ENCODE data around the gene CCDC188. TPM values are rescaled to one million over a fixed set of nuclear protein-coding genes. Genes with fewer than 3 reads are reported as not detected.

The CCDC188 gene
- total and polyA plus RNA-seq, 10 of the 15 experiments (the other 5 are each of a cell fraction or from before 2014, with no cell fraction given) = not detected

DNA sequence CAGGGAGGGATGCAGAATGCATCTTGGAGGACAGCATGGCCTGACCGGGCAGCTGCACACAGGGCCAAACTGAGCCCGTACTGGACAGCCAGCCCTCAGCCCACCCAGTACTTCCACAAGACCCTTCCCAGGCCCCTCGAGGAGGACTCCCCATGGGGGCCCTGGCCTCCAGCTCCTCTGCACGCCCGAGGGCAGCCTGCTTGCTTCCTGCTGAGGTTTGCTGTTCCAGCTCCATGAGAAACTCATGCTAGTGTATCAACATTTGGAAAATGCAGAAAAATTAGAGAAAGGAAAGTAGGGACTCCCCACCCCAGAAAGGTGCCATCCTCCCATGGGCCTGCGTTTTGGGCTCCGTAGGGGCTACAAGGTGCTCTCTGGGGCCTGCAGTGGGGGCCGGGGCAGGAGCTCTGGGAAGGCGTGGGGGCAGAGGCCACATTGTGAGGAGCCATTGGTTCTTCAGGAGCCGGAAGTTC, 21.3 kb upstream of the CCDC188 start:
- 38% methylated on average over 10 of the region's 10 CpGs for WGBS (ENCODE audit: insufficient coverage, insufficient replicate concordance, low lambda C conversion rate, missing lambda C conversion rate)
- Histone ChIP-seq H3K79me2 (ENCODE audit: control insufficient read depth, insufficient read depth, low read length) (no peaks in the 10 kb centered on the region), H3K4me3 (no peak overlapping the region), H3K4me1 (ENCODE audit: control insufficient read depth, insufficient read depth, low read length) (no peaks in the 10 kb centered on the region), H3K27me3 (replicated peaks in 1 of 2; ENCODE audit: control insufficient read depth in 2 of 2, insufficient read depth in 2 of 2, low read length in 1 of 2) (no peaks in the 10 kb centered on the region), H3K4me2 (ENCODE audit: control insufficient read depth, insufficient read depth) (no peak overlapping the region), H3K27ac (ENCODE audit: control insufficient read depth, insufficient read depth) (no peak overlapping the region), H3K9ac (ENCODE audit: control insufficient read depth, insufficient read depth, low read length) (no peak overlapping the region), H2AFZ (ENCODE audit: control insufficient read depth, low read depth, low read length) (no peak overlapping the region), H4K20me1 (ENCODE audit: control insufficient read depth, insufficient read depth) (no peaks in the 10 kb centered on the region), H3K36me3 (ENCODE audit: control insufficient read depth in 2 of 2, insufficient read depth in 2 of 2, low read length in 1 of 2) (no peaks in the 10 kb centered on the region), H3K9me3 (replicated peaks; ENCODE audit: control insufficient read depth, insufficient read depth, low read length) (no peaks in the 10 kb centered on the region)
- ChIA-PET CTCF (interaction anchor here (1.8 kb wide), 1 partner anchor 67 kb away, joined by 4 read pairs; no protein-coding TSS in a partner anchor), RAD21 (ENCODE audit: unreplicated experiment) (no interaction called here), SMC1A (ENCODE audit: uncharacterized antibody, unreplicated experiment) (no interaction called here), POLR2A (no interaction called here)
- no peak for FAIRE-seq
- in situ Hi-C loops (cut with MboI) = no loop called here
- no TSS peak for BruUV-seq (replicated peaks)
- intact Hi-C loops (cut with micrococcal nuclease; ENCODE audit: unreplicated experiment) = no loop called here
- no peak for ATAC-seq
- no peak for TF ChIP-seq NR2C2 (IDR thresholded peaks at IDR 0.05; ENCODE audit: borderline replicate concordance, control insufficient read depth, insufficient read length, low read depth)
- TF ChIP-seq SUPT20H (IDR thresholded peaks at IDR 0.05; ENCODE audit: borderline replicate concordance, control insufficient read depth, low read depth, low read length) = no peak
- TF ChIP-seq JUND (IDR thresholded peaks at IDR 0.05; ENCODE audit: low read depth, low read length) = no peak
- TF ChIP-seq WRNIP1 (IDR thresholded peaks at IDR 0.05; ENCODE audit: borderline replicate concordance, low read depth, low read length) = no peak
- TF ChIP-seq FOS (IDR thresholded peaks at IDR 0.05; ENCODE audit: borderline replicate concordance, extremely low read depth, insufficient read length) = no peak
- TF ChIP-seq, protein P1, sequence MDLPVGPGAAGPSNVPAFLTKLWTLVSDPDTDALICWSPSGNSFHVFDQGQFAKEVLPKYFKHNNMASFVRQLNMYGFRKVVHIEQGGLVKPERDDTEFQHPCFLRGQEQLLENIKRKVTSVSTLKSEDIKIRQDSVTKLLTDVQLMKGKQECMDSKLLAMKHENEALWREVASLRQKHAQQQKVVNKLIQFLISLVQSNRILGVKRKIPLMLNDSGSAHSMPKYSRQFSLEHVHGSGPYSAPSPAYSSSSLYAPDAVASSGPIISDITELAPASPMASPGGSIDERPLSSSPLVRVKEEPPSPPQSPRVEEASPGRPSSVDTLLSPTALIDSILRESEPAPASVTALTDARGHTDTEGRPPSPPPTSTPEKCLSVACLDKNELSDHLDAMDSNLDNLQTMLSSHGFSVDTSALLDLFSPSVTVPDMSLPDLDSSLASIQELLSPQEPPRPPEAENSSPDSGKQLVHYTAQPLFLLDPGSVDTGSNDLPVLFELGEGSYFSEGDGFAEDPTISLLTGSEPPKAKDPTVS (IDR thresholded peaks at IDR 0.05; ENCODE audit: low read depth, low read length) = no peak
- no peak for TF ChIP-seq GABPA (IDR thresholded peaks at IDR 0.05; ENCODE audit: low read depth)
- TF ChIP-seq PRDM15 (CRISPR knock-in tag; IDR thresholded peaks at IDR 0.05) = no peak
- no peak for TF ChIP-seq ZNF274 (IDR thresholded peaks at IDR 0.05; ENCODE audit: insufficient read depth, insufficient read length)
- TF ChIP-seq SIX5 (IDR thresholded peaks at IDR 0.05; ENCODE audit: low read depth, low read length, severe bottlenecking) = no peak
- no peak for TF ChIP-seq NRF1 (conservative IDR thresholded peaks at IDR 0.05; ENCODE audit: low read depth, low read length)
- no peak for DNase-seq (ENCODE audit: low read depth, low spot score)

All from GM12878 (cell line).